Measurements from ENCODE around the gene CEMIP. TPM values are rescaled to one million over a fixed set of nuclear protein-coding genes. Genes with fewer than 3 reads are reported as not detected.

Gene CEMIP
- total and polyA plus RNA-seq, 2 of the 4 experiments (the other 2 are of a cell fraction) = 63.8 to 78.0 TPM

- TF ChIP-seq RCOR1 (IDR thresholded peaks at IDR 0.05; ENCODE audit: insufficient replicate concordance, low read length) (no peak), BHLHE40 (IDR thresholded peaks at IDR 0.05; ENCODE audit: low read depth, low read length) (no peak), SMC3 (IDR thresholded peaks at IDR 0.05; ENCODE audit: low read depth, low read length) (no peak), POLR2A (IDR thresholded peaks at IDR 0.05; ENCODE audit: low read depth, low read length) (no peak), ELK1 (IDR thresholded peaks at IDR 0.05; ENCODE audit: borderline replicate concordance, low read depth, low read length) (no peak)
- H3K36me3 ChIP-seq (ENCODE audit: control insufficient read depth, insufficient read depth, low read length) = peaks cover 79% of the 10 kb centered on the region
- no peak overlapping the region for H2BK120ac ChIP-seq (ENCODE audit: low read depth, low read length)
- H2BK5ac ChIP-seq (ENCODE audit: low read depth, low read length, poor library complexity, severe bottlenecking) = no peak overlapping the region
- no peak overlapping the region for H3K14ac ChIP-seq (replicated peaks; ENCODE audit: low read depth, low read length)
- H3K18ac ChIP-seq (ENCODE audit: low read depth, low read length) = no peak overlapping the region
- H3K23ac ChIP-seq (ENCODE audit: low read depth, low read length) = no peak overlapping the region
- peaks cover 14% of the 10 kb centered on the region for H3K4me1 ChIP-seq (ENCODE audit: control insufficient read depth, insufficient read depth, low read length)
- no peaks in the 10 kb centered on the region for H3K9me3 ChIP-seq (ENCODE audit: control insufficient read depth, insufficient read depth, low read length)
- CTCF ChIA-PET = no interaction called here
- no peak overlapping the region for H2AK5ac ChIP-seq (ENCODE audit: low read depth, low read length)
- no peak overlapping the region for H2AFZ ChIP-seq (replicated peaks; ENCODE audit: low read length, poor library complexity)
- no peak overlapping the region for H3K9ac ChIP-seq (ENCODE audit: low read depth, low read length)
- H2BK15ac ChIP-seq (ENCODE audit: low read depth, low read length) = no peak overlapping the region
- no peak overlapping the region for H3K4me2 ChIP-seq (ENCODE audit: low read depth, low read length)
- no peak overlapping the region for H2BK20ac ChIP-seq (ENCODE audit: low read depth, low read length)
- dilution Hi-C loops (cut with HindIII; ENCODE audit: low sequenced_read_pairs, unreplicated experiment) (no loop called here), intact Hi-C loops (cut with micrococcal nuclease) (no loop called here), in situ Hi-C loops (cut with MboI; ENCODE audit: low sequenced_read_pairs) (no loop called here)
- no TSS peak for BruUV-seq (replicated peaks)
- H3K27me3 ChIP-seq (ENCODE audit: control insufficient read depth, insufficient read depth, low read length) = no peaks in the 10 kb centered on the region
- H4K8ac ChIP-seq (ENCODE audit: low read depth in 2 of 2, low read length in 2 of 2) = no peak overlapping the region
- 82% methylated on average over 5 of the region's 8 CpGs; no CpG with 5 or more reads in 1 of the 2 experiments for WGBS, 2 experiments (ENCODE audit: extremely low coverage in 2 of 2, insufficient read length in 1 of 2)
- POLR2A ChIA-PET (ENCODE audit: unreplicated experiment) = interaction anchor here (0.7 kb wide), 1 partner anchor 30 kb away, joined by 13 read pairs; no protein-coding TSS in a partner anchor
- H3K9me1 ChIP-seq (ENCODE audit: insufficient read depth, low read length) = peaks cover 24% of the 10 kb centered on the region
- DNase-seq = no peak
- ATAC-seq (ENCODE audit: low read depth) = no peak
- peaks cover 71% of the 10 kb centered on the region for H4K20me1 ChIP-seq (ENCODE audit: insufficient read depth, low read length)
- peaks cover 0 to 20% of the 10 kb centered on the region in 2 experiments; a peak in 1 of 4 replicates for H3K79me1 ChIP-seq (ENCODE audit: low read depth in 1 of 2, low read length in 2 of 2)
- H3K4me3 ChIP-seq (ENCODE audit: insufficient read depth, low read depth, low read length) = no peak overlapping the region
- H2AK9ac ChIP-seq (replicated peaks; ENCODE audit: low read depth, low read length, poor library complexity) = no peak overlapping the region
- no peak overlapping the region for H3K56ac ChIP-seq (ENCODE audit: extremely low read depth, insufficient read depth, low read length)
- H4K5ac ChIP-seq (ENCODE audit: low read depth, low read length) = no peak overlapping the region
- no peak overlapping the region for H3K27ac ChIP-seq (ENCODE audit: insufficient read depth, low read length)
- H3K4ac ChIP-seq (ENCODE audit: low read depth, low read length) = no peak overlapping the region
- H4K91ac ChIP-seq (ENCODE audit: insufficient read depth, low read depth, low read length) = no peak overlapping the region
Measured at GRCh38 chr15:80875568-80876347, 96.6 kb downstream of the CEMIP start.

Data from IMR-90 (cell line).